HG03460 (cell line): ENCODE measurements around the gene PRAMEF25.
"Not testable (repeated sequence)": the region's sequence is repeated elsewhere in the genome, so short reads cannot be mapped to it uniquely, and the experiment has no call there.

Experiments
- ATAC-seq: cut with Tn5 transposase; IDR thresholded peaks from one replicate; pipeline ENCODE4 v1.9.1; 2021; ENCODE audit not compliant: unreplicated experiment

PRAMEF25 gene

GRCh38 chr1:13070474-13070873, at the start of gene PRAMEF25:
PRAMEF25 (plus strand) TSS chr1:13070774; CDS start chr1:13073694, 2,920 bp downstream.
- not testable (repeated sequence) for ATAC-seq

GRCh38 chr1:13056475-13056874, 14.1 kb upstream of the PRAMEF25 start, which contains the start of gene PRAMEF27:
PRAMEF27 (minus strand) TSS chr1:13056575; CDS start chr1:13053659, 2,916 bp downstream.
- not testable (repeated sequence) for ATAC-seq

- ATAC-seq = not testable (repeated sequence)
These were observed 46.2 kb downstream of the PRAMEF25 start, which contains the start of gene HNRNPCL2 for GRCh38 chr1:13116754-13117153. HNRNPCL2 (minus strand) TSS chr1:13116854; CDS start chr1:13116400, 454 bp downstream.
